ENCODE measurements around the gene PLXNA2.

Gene PLXNA2

GRCh38 chr1:208036918-208037766, 207.0 kb downstream of the PLXNA2 start:
- Histone ChIP-seq H3K4me3 (ENCODE audit: low read depth, low read length) (no peak overlapping the region), H3K9me3 (ENCODE audit: control insufficient read depth, insufficient read depth, low read depth, low read length) (no peaks in the 10 kb centered on the region), H3K27me3 (ENCODE audit: control insufficient read depth, insufficient read depth, low read length) (no peaks in the 10 kb centered on the region), H3K9ac (ENCODE audit: low read length) (no peak overlapping the region), H3K27ac (ENCODE audit: low read depth, low read length) (no peak overlapping the region), H3K36me3 (ENCODE audit: control insufficient read depth, insufficient read depth, low read length) (no peaks in the 10 kb centered on the region; the same call in 1 of the 2 replicates), H3K4me1 (ENCODE audit: control insufficient read depth, insufficient read depth, low read length) (peaks cover 6% of the 10 kb centered on the region; the same call in 1 of the 2 replicates)

GRCh38 chr1:208036106-208036808, 207.9 kb downstream of the PLXNA2 start:
- no peak overlapping the region for H3K9ac ChIP-seq (ENCODE audit: low read length)
- H3K9me3 ChIP-seq (ENCODE audit: control insufficient read depth, insufficient read depth, low read depth, low read length): no peaks in the 10 kb centered on the region
- no peaks in the 10 kb centered on the region; the same call in 1 of the 2 replicates for H3K36me3 ChIP-seq (ENCODE audit: control insufficient read depth, insufficient read depth, low read length)
- peaks cover 5% of the 10 kb centered on the region; the same call in 1 of the 2 replicates for H3K4me1 ChIP-seq (ENCODE audit: control insufficient read depth, insufficient read depth, low read length)
- no peak overlapping the region for H3K27ac ChIP-seq (ENCODE audit: low read depth, low read length)
- H3K4me3 ChIP-seq (ENCODE audit: low read depth, low read length): no peak overlapping the region
- no peaks in the 10 kb centered on the region for H3K27me3 ChIP-seq (ENCODE audit: control insufficient read depth, insufficient read depth, low read length)

DNA sequence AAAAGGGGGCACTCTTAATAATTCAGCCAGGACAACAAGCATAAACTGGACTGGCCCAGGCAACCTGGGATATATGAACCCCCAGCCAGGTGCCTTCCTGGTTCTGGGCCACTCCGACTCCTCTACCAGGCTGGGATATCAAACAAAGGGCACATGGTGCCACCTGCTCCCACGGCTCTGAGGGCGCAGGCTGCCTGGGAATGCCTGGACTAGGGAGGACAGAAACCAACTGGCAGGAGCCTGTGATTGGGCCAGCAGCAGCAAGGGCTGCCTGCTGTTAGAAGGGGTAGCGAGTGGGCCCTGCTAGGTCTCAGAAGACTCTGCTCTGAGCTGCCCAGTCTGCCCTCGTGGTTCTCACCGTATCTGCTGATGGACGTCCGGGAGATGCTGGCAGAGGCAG, 210.0 kb downstream of the PLXNA2 start:
- Histone ChIP-seq H3K9ac (ENCODE audit: low read length) (no peak overlapping the region), H3K4me1 (ENCODE audit: control insufficient read depth, insufficient read depth, low read length) (peaks cover 5% of the 10 kb centered on the region; the same call in 1 of the 2 replicates), H3K36me3 (ENCODE audit: control insufficient read depth, insufficient read depth, low read length) (no peaks in the 10 kb centered on the region; the same call in 1 of the 2 replicates), H3K9me3 (ENCODE audit: control insufficient read depth, insufficient read depth, low read depth, low read length) (no peaks in the 10 kb centered on the region), H3K27me3 (ENCODE audit: control insufficient read depth, insufficient read depth, low read length) (no peaks in the 10 kb centered on the region), H3K27ac (ENCODE audit: low read depth, low read length) (no peak overlapping the region), H3K4me3 (ENCODE audit: low read depth, low read length) (no peak overlapping the region)

DNA sequence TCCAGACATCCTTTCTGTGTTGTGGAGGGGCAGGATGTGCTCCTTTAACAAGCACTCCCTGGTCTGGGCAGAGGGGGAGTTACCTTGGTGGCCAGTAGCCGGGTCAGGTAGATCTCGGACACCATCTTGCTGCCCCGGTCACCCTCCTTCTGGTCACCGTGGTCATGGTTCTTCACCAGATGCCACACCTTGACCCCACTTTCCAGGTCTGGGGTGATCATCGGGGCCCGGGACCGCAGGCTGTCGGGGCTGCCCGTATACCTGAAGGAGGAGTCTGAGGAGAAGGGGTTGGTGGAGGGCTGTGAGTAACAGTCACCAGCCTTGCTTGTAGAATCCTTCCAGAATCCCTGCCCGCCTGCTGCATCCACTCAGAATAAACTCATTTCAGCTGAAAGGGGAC, 210.9 kb downstream of the PLXNA2 start:
- Histone ChIP-seq H3K9ac (ENCODE audit: low read length) (no peak overlapping the region), H3K27me3 (ENCODE audit: control insufficient read depth, insufficient read depth, low read length) (no peaks in the 10 kb centered on the region), H3K4me1 (ENCODE audit: control insufficient read depth, insufficient read depth, low read length) (peaks cover 5% of the 10 kb centered on the region; the same call in 1 of the 2 replicates), H3K4me3 (ENCODE audit: low read depth, low read length) (no peak overlapping the region), H3K9me3 (ENCODE audit: control insufficient read depth, insufficient read depth, low read depth, low read length) (no peaks in the 10 kb centered on the region), H3K36me3 (ENCODE audit: control insufficient read depth, insufficient read depth, low read length) (no peaks in the 10 kb centered on the region; the same call in 1 of the 2 replicates), H3K27ac (ENCODE audit: low read depth, low read length) (no peak overlapping the region)

- no peak overlapping the region for H3K9ac ChIP-seq (ENCODE audit: low read length)
- no peaks in the 10 kb centered on the region for H3K27me3 ChIP-seq (ENCODE audit: control insufficient read depth, insufficient read depth, low read length)
- peaks cover 5% of the 10 kb centered on the region; the same call in 1 of the 2 replicates for H3K4me1 ChIP-seq (ENCODE audit: control insufficient read depth, insufficient read depth, low read length)
- no peaks in the 10 kb centered on the region for H3K9me3 ChIP-seq (ENCODE audit: control insufficient read depth, insufficient read depth, low read depth, low read length)
- no peaks in the 10 kb centered on the region; the same call in 1 of the 2 replicates for H3K36me3 ChIP-seq (ENCODE audit: control insufficient read depth, insufficient read depth, low read length)
- H3K27ac ChIP-seq (ENCODE audit: low read depth, low read length): no peak overlapping the region
- H3K4me3 ChIP-seq (ENCODE audit: low read depth, low read length): no peak overlapping the region
These were observed 212.3 kb downstream of the PLXNA2 start for GRCh38 chr1:208031932-208032320.

DNA sequence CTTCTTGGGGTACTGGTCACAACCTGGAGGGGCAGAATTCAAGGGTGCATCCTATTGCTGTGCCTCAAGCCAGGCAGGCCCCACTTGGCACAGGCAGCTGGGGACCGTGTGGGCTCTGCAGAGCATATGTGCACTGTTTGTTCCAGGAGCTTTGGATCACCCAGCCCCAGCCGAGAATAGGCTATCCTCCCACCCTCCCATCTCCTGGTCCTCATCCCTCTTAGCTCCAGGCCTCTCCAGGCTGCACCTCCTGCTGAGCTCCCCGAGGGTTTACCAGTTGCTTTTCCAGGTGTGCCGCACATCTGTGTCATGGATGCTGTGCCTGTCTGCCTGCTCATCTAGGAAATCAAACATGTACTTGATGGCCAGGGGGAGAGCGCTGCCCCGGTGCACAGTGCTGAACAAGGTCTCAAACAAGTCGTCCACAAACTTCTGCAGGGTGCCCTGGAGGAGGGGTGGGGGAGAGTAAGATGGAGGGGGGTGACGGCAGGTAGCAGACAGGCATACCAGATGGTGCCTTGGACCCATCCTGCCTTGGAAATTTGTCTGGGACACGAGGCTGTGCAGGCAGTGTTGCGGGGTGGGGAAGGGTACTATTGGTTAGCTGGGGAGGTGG, 212.8 kb downstream of the PLXNA2 start:
- Histone ChIP-seq H3K27me3 (ENCODE audit: control insufficient read depth, insufficient read depth, low read length) (no peaks in the 10 kb centered on the region), H3K4me3 (ENCODE audit: low read depth, low read length) (no peak overlapping the region), H3K4me1 (ENCODE audit: control insufficient read depth, insufficient read depth, low read length) (peaks cover 5% of the 10 kb centered on the region; the same call in 1 of the 2 replicates), H3K9ac (ENCODE audit: low read length) (no peak overlapping the region), H3K9me3 (ENCODE audit: control insufficient read depth, insufficient read depth, low read depth, low read length) (no peaks in the 10 kb centered on the region), H3K27ac (ENCODE audit: low read depth, low read length) (no peak overlapping the region), H3K36me3 (ENCODE audit: control insufficient read depth, insufficient read depth, low read length) (no peaks in the 10 kb centered on the region; the same call in 1 of the 2 replicates)

GRCh38 chr1:208030288-208031091, 213.7 kb downstream of the PLXNA2 start:
- Histone ChIP-seq H3K9me3 (ENCODE audit: control insufficient read depth, insufficient read depth, low read depth, low read length) (no peaks in the 10 kb centered on the region), H3K27me3 (ENCODE audit: control insufficient read depth, insufficient read depth, low read length) (no peaks in the 10 kb centered on the region), H3K36me3 (ENCODE audit: control insufficient read depth, insufficient read depth, low read length) (no peaks in the 10 kb centered on the region; the same call in 1 of the 2 replicates), H3K27ac (ENCODE audit: low read depth, low read length) (no peak overlapping the region), H3K4me3 (ENCODE audit: low read depth, low read length) (no peak overlapping the region), H3K9ac (ENCODE audit: low read length) (no peak overlapping the region), H3K4me1 (ENCODE audit: control insufficient read depth, insufficient read depth, low read length) (peaks cover 5% of the 10 kb centered on the region; the same call in 1 of the 2 replicates)

DNA sequence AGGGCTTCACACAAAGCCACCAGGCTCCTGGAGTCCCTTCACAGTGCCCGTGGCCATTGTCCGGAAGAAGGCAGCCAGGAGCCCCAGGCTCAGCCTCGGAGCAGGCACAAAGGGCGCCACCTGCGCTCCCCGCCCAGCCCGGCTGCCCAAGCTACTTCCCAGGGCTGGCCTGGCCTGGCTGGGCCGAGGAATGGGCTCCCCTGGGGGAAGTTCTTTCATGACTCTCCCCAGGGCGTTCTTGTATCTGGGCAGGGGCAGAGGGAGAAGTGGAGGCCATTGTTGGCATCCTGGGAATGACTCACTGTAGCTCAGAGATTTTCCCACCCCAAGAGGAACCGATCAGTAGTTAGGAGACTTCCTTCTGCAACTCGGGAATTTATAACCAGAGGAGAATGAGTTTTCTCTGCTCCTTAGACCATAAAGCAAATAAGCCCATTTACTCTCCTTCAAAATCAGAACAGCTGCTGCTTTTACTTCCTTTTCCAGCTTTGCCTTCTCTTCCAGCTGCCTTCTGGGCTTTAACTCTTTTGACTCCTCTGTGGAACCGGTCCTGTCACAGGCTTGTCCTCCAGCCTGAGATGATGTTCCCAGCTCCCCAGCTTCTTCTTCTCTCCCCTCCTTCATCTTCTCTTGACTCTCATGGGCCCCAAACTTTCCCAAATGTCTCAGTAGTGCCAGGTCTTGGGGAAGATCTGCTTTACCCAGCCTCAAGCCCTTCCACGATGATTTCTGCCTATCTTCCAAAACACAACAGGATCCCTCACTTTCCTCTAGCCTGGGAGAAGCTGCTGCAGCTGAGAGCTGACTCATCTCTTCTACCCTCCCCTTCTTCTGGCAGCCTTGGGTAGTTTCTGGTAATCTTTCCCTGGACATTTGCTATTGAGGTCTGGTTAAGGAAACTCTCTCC, 214.6 kb downstream of the PLXNA2 start:
- H3K27ac ChIP-seq (ENCODE audit: low read depth, low read length): no peak overlapping the region
- H3K27me3 ChIP-seq (ENCODE audit: control insufficient read depth, insufficient read depth, low read length): no peaks in the 10 kb centered on the region
- no peaks in the 10 kb centered on the region; the same call in 1 of the 2 replicates for H3K36me3 ChIP-seq (ENCODE audit: control insufficient read depth, insufficient read depth, low read length)
- no peaks in the 10 kb centered on the region for H3K9me3 ChIP-seq (ENCODE audit: control insufficient read depth, insufficient read depth, low read depth, low read length)
- no peak overlapping the region for H3K9ac ChIP-seq (ENCODE audit: low read length)
- no peak overlapping the region for H3K4me3 ChIP-seq (ENCODE audit: low read depth, low read length)
- peaks cover 5% of the 10 kb centered on the region; the same call in 1 of the 2 replicates for H3K4me1 ChIP-seq (ENCODE audit: control insufficient read depth, insufficient read depth, low read length)

- no peaks in the 10 kb centered on the region for H3K27me3 ChIP-seq (ENCODE audit: control insufficient read depth, insufficient read depth, low read length)
- no peaks in the 10 kb centered on the region for H3K9me3 ChIP-seq (ENCODE audit: control insufficient read depth, insufficient read depth, low read depth, low read length)
- H3K4me1 ChIP-seq (ENCODE audit: control insufficient read depth, insufficient read depth, low read length): peaks cover 5% of the 10 kb centered on the region; the same call in 1 of the 2 replicates
- no peak overlapping the region for H3K27ac ChIP-seq (ENCODE audit: low read depth, low read length)
- no peak overlapping the region for H3K9ac ChIP-seq (ENCODE audit: low read length)
- H3K36me3 ChIP-seq (ENCODE audit: control insufficient read depth, insufficient read depth, low read length): no peaks in the 10 kb centered on the region; the same call in 1 of the 2 replicates
- no peak overlapping the region for H3K4me3 ChIP-seq (ENCODE audit: low read depth, low read length)
These were observed 215.7 kb downstream of the PLXNA2 start for GRCh38 chr1:208028526-208028925.

All from HUES6 (cell line).